HepG2 (cell line): ENCODE results near the gene NOL4L. TPM values are rescaled to one million over a fixed set of nuclear protein-coding genes. Genes with fewer than 3 reads are reported as not detected.

ENCODE experiments used
- CHD4 ChIP-seq: fragments of 200-600 bp; sonication (generic); IDR thresholded peaks from 2 replicates; pipeline ENCODE4 v1.7.0; 2017; ENCODE audit warnings: mild to moderate bottlenecking, low read length, borderline replicate concordance
- DNMT1 ChIP-seq: sonication (generic); formaldehyde crosslinking; IDR thresholded peaks from 2 replicates; pipeline ENCODE4 v1.5.1; 2020; ENCODE audit warnings: mild to moderate bottlenecking, missing genetic modification reagents
- ELF3 ChIP-seq: IDR thresholded peaks from 2 replicates; pipeline ENCODE4 v1.6.1; 2016; ENCODE audit warnings: missing genetic modification reagents, missing compliant biosample characterization
- ELF4 ChIP-seq: sonication (generic); formaldehyde crosslinking; IDR thresholded peaks from 2 replicates; pipeline ENCODE4 v1.5.0; 2020; ENCODE audit warnings: missing genetic modification reagents, mild to moderate bottlenecking, moderate library complexity, borderline replicate concordance
- FLYWCH1 ChIP-seq: sonication (generic); formaldehyde crosslinking; IDR thresholded peaks from 2 replicates; pipeline ENCODE4 v1.8.1; 2023; ENCODE audit warnings: mild to moderate bottlenecking, missing genetic modification reagents
- FOXA3 ChIP-seq: IDR thresholded peaks from 2 replicates; pipeline ENCODE4 v1.6.1; 2016; ENCODE audit warnings: missing genetic modification reagents, missing compliant biosample characterization
- GATAD1 ChIP-seq: IDR thresholded peaks from 2 replicates; pipeline ENCODE4 v1.6.1; 2016; ENCODE audit warnings: missing genetic modification reagents, missing compliant biosample characterization
- GATAD2A ChIP-seq: IDR thresholded peaks from 2 replicates; pipeline ENCODE4 v1.6.1; 2016
- HDAC1 ChIP-seq: sonication (generic); formaldehyde crosslinking; IDR thresholded peaks from 2 replicates; pipeline ENCODE4 v1.5.1; 2020; ENCODE audit warnings: mild to moderate bottlenecking, missing genetic modification reagents
- HOXA7 ChIP-seq: sonication (generic); formaldehyde crosslinking; IDR thresholded peaks from 2 replicates; pipeline ENCODE4 v1.8.1; 2022; ENCODE audit warnings: mild to moderate bottlenecking, missing genetic modification reagents, moderate library complexity
- KDM2A ChIP-seq: sonication (generic); formaldehyde crosslinking; IDR thresholded peaks from 2 replicates; pipeline ENCODE4 v1.4.0; 2020; ENCODE audit warnings: low read depth, missing genetic modification reagents, borderline replicate concordance
- KDM5B ChIP-seq: sonication (generic); formaldehyde crosslinking; IDR thresholded peaks from 2 replicates; pipeline ENCODE4 v1.4.0; 2020; ENCODE audit warnings: missing genetic modification reagents, mild to moderate bottlenecking, borderline replicate concordance
- KMT2B ChIP-seq: IDR thresholded peaks from 2 replicates; pipeline ENCODE4 v1.6.1; 2016; ENCODE audit warnings: missing genetic modification reagents, missing compliant biosample characterization
- MAFK ChIP-seq, 2 experiments: IDR thresholded peaks in 1 of 2; conservative IDR thresholded peaks in 1 of 2; 2 replicates each; pipeline ENCODE4 v1.6.1; 2011; ENCODE audit warnings: improper control_type of control experiment in 2 of 2, low read length in 2 of 2
- MIER2 ChIP-seq: IDR thresholded peaks from 2 replicates; pipeline ENCODE4 v1.6.1; 2016; ENCODE audit warnings: missing biosample characterization, missing genetic modification reagents
- RAD51 ChIP-seq: fragments of 450-650 bp; IDR thresholded peaks from 2 replicates; pipeline ENCODE4 v1.6.1; 2016; ENCODE audit warnings: borderline replicate concordance
- RFX3 ChIP-seq: IDR thresholded peaks from 2 replicates; pipeline ENCODE4 v1.6.1; 2016; ENCODE audit warnings: missing biosample characterization, missing genetic modification reagents
- SALL1 ChIP-seq: sonication (generic); formaldehyde crosslinking; IDR thresholded peaks from 2 replicates; pipeline ENCODE4 v1.8.0; 2022; ENCODE audit warnings: mild to moderate bottlenecking, missing genetic modification reagents
- SIN3B ChIP-seq: fragments of 150-350 bp; IDR thresholded peaks from 2 replicates; pipeline ENCODE4 v1.6.1; 2014; ENCODE audit warnings: low read length
- SP2 ChIP-seq: sonication (generic); formaldehyde crosslinking; IDR thresholded peaks from 2 replicates; pipeline ENCODE4 v1.5.1; 2020; ENCODE audit warnings: mild to moderate bottlenecking, missing genetic modification reagents
- WIZ ChIP-seq: sonication (generic); formaldehyde crosslinking; IDR thresholded peaks from 2 replicates; pipeline ENCODE4 v1.5.1; 2020; ENCODE audit warnings: mild to moderate bottlenecking, missing genetic modification reagents
- ZNF205 ChIP-seq: IDR thresholded peaks from 2 replicates; pipeline ENCODE4 v1.6.1; 2018; ENCODE audit warnings: missing biosample characterization, missing genetic modification reagents
- ZNF260 ChIP-seq: sonication (generic); formaldehyde crosslinking; IDR thresholded peaks from 2 replicates; pipeline ENCODE4 v1.4.0; 2020; ENCODE audit warnings: missing genetic modification reagents, low read depth, mild to moderate bottlenecking, borderline replicate concordance
- ZNF335 ChIP-seq: sonication (generic); formaldehyde crosslinking; IDR thresholded peaks from 2 replicates; pipeline ENCODE4 v1.4.0; 2020; ENCODE audit warnings: missing genetic modification reagents
- ZNF484 ChIP-seq: sonication (generic); formaldehyde crosslinking; IDR thresholded peaks from 2 replicates; pipeline ENCODE4 v1.5.1; 2020; ENCODE audit warnings: mild to moderate bottlenecking, low read depth, missing genetic modification reagents, borderline replicate concordance
- polyA plus RNA-seq, 8 experiments: library from polyadenylated mRNA; depleted of rRNA in 3 of 8; stranded (reverse) in 7 of 8; unstranded in 1 of 8; fragments of >200 nt; fragmentation: Illumina TruSeq in 4 of 8; extraction: Trizol in 4 of 8; gene quantifications; 2 replicates each; pipeline versions ENCODE4 v1.2.1 to v1.2.3, GENCODE V29; 2011 to 2016; ENCODE audit warnings: low read depth in 4 of 8, missing spikeins in 1 of 8, mixed read lengths in 1 of 8; ENCODE audit not compliant: insufficient read depth in 1 of 8
- total RNA-seq, 5 experiments: library from RNA; depleted of rRNA; stranded (reverse); fragments of >200 nt; fragmentation: Illumina TruSeq; extraction: Trizol; gene quantifications; 2 replicates each; pipeline ENCODE4 v1.2.3, GENCODE V29; 2016; ENCODE audit warnings: low read depth in 1 of 5
- TF ChIP-seq, protein P1 (sequence below): sonication (generic); formaldehyde crosslinking; IDR thresholded peaks from 2 replicates; pipeline ENCODE4 v1.8.1; 2023; ENCODE audit warnings: mild to moderate bottlenecking, missing genetic modification reagents
- TF ChIP-seq, protein P2 (sequence below): sonication (generic); formaldehyde crosslinking; IDR thresholded peaks from 2 replicates; pipeline ENCODE4 v1.5.0; 2020; ENCODE audit warnings: mild to moderate bottlenecking, missing genetic modification reagents

The NOL4L gene
- total and polyA plus RNA-seq, 2 of the 13 experiments (the other 11 are each of a cell fraction or from before 2014, with no cell fraction given) = 16.6 to 35.4 TPM

DNA sequence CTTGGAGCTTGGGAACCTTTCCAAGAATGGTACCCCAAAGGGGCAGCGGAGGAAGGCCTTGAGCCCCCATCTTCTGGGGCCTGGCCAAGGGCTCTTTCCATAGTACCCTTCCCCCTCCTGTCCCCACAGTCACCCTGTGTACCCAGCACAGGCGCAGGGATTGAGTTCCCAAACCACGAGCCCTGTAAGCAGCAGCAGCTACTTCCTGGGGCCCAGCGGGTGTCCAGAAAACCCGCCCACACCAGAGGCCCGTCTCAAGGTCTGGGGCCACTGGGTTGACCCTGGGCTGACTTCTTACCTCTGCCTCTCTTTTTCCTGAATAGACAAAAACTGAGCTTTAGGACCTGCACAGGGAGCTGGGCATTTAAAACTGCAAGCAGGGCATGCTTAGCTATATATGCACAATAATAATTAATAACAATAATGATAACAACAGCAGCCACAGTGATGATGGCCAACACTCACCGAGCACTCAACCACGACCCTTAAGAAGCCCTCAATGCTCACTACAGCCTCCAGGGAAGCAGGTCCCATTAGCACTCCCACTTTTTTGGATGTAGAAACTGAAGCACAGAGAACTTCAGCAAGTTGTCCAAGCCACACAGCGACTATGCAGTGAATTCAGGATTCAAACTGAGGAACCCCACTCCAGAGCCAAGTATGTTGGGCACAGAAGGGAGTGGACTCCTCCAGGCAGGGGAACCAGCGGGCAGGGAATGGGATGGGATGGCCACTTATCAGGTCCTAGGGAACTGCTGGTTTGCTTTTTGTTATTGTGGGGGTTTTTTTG lies 14.5 kb downstream of the NOL4L start (continued):
- TF ChIP-seq, protein P1, sequence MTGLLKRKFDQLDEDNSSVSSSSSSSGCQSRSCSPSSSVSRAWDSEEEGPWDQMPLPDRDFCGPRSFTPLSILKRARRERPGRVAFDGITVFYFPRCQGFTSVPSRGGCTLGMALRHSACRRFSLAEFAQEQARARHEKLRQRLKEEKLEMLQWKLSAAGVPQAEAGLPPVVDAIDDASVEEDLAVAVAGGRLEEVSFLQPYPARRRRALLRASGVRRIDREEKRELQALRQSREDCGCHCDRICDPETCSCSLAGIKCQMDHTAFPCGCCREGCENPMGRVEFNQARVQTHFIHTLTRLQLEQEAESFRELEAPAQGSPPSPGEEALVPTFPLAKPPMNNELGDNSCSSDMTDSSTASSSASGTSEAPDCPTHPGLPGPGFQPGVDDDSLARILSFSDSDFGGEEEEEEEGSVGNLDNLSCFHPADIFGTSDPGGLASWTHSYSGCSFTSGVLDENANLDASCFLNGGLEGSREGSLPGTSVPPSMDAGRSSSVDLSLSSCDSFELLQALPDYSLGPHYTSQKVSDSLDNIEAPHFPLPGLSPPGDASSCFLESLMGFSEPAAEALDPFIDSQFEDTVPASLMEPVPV = no peak
- TF ChIP-seq CHD4 (peak; percentile 3; the same call in 1 of the 2 replicates), KDM2A (CRISPR knock-in tag) (no peak), ELF3 (CRISPR knock-in tag) (peak; percentile 49; the same call in 1 of the 2 replicates), MIER2 (CRISPR knock-in tag) (no peak), HDAC1 (CRISPR knock-in tag) (peak; percentile 52), ZNF205 (CRISPR knock-in tag) (no peak), ELF4 (CRISPR knock-in tag) (no peak), HOXA7 (CRISPR knock-in tag) (no peak), RAD51 (no peak), ZNF260 (no peak), MAFK (conservative IDR thresholded peaks at IDR 0.05 in 1 of 2, IDR thresholded peaks at IDR 0.05 in 1 of 2; ENCODE audit: low read length in 2 of 2) (peak; percentile 55 to 57; a peak in 2 of 4 replicates), GATAD2A (CRISPR knock-in tag) (peak; percentile 42; the same call in 1 of the 2 replicates), KDM5B (no peak), RFX3 (no peak), GATAD1 (CRISPR knock-in tag) (no peak), WIZ (CRISPR knock-in tag) (no peak), KMT2B (CRISPR knock-in tag) (no peak), SALL1 (CRISPR knock-in tag) (peak; percentile 55), SP2 (no peak), ZNF484 (CRISPR knock-in tag) (no peak), DNMT1 (no peak), FLYWCH1 (CRISPR knock-in tag) (no peak), ZNF335 (CRISPR knock-in tag) (no peak), FOXA3 (CRISPR knock-in tag) (peak; percentile 15; the same call in 1 of the 2 replicates), SIN3B (no peak)
- TF ChIP-seq, protein P2, sequence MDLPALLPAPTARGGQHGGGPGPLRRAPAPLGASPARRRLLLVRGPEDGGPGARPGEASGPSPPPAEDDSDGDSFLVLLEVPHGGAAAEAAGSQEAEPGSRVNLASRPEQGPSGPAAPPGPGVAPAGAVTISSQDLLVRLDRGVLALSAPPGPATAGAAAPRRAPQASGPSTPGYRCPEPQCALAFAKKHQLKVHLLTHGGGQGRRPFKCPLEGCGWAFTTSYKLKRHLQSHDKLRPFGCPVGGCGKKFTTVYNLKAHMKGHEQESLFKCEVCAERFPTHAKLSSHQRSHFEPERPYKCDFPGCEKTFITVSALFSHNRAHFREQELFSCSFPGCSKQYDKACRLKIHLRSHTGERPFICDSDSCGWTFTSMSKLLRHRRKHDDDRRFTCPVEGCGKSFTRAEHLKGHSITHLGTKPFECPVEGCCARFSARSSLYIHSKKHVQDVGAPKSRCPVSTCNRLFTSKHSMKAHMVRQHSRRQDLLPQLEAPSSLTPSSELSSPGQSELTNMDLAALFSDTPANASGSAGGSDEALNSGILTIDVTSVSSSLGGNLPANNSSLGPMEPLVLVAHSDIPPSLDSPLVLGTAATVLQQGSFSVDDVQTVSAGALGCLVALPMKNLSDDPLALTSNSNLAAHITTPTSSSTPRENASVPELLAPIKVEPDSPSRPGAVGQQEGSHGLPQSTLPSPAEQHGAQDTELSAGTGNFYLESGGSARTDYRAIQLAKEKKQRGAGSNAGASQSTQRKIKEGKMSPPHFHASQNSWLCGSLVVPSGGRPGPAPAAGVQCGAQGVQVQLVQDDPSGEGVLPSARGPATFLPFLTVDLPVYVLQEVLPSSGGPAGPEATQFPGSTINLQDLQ (CRISPR knock-in tag) = no peak
